ENCODE data around the gene PRR22. TPM values are rescaled to one million over a fixed set of nuclear protein-coding genes. Genes with fewer than 3 reads are reported as not detected.
"Not testable (repeated sequence)": the region's sequence is repeated elsewhere in the genome, so short reads cannot be mapped to it uniquely, and the experiment has no call there.

PRR22 gene
- total RNA-seq, 1 donor from 2014 or later: 0.53 TPM

DNA sequence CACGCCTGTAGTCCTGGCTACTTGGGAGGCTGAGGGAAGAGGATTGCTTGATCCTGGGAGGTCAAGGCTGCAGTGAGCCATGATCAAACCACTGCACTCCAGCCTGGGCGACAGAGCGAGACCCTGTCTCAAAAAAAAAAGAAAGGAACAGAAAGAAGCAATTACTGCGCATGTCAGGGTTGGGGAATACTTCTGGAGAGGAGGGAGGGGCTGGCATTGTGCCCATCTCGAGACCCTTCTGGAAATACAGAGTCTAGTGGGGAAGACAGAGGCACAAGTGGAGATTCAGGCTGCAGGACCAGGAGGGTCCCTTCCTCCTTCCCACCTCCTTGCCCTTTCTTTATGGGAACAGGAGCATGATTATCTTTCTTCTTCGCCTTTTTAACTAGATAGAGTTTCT lies 30.8 kb downstream of the PRR22 start:
- no peak for DNase-seq (ENCODE audit: low read depth)

DNA sequence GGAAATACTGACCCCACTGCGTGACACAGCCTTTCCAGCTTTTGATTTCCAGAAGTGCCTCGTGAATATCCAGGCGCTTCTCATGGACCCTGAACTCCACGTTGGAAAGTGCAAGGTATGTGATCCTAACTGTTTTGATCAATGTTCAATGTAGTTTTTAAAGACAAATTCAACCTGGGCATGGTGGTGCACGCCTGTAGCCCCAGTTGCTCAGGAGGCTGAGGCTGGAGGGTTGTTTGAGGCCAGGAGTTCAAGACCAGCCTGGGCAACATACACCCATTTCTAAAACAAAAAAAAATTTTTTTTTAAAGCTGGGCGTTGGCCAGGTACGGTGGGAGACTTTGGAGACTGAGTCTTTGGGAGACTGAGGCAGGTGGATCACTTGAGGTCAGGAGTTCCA lies 32.8 kb downstream of the PRR22 start:
- no peak for DNase-seq (ENCODE audit: low read depth)

DNA sequence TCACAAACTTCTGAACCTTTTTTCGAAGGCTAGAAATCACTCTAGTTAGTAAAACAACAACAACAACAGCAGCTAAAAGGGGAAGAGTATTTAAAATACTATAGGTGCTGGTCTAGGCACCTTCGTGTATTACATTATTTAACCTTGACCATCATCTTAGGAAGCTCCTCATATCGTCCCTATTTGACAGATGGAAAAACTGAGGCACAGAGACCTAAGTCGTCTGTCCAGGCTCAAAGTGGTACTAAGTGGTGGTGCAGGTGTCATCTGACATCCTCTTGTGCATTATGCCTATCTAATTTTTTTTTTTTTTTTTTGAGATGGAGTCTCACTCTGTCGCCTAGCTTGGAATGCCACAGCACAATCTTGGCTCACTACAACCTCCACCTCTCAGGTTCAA lies 35.0 kb downstream of the PRR22 start:
- DNase-seq (ENCODE audit: low read depth): no peak

DNA sequence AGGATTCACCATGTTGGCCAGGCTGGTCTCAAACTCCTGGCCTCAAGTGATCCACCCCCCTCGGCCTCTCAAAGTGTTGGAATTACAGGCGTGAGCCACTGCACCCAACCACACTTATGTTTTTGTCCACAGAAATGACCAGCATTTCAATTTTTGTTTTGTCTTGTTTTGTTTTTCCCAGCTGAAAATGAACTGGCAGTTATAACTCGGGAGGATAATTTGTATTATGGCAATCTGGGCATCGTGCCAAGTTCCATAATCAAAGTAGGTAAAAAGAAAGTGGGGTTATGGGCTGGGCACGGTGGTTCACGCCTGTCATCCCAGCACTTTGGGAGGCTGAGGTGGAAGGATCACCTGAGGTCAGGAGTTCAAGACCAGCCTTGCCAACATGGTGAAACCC lies 35.6 kb downstream of the PRR22 start:
- not testable (repeated sequence) for DNase-seq (ENCODE audit: low read depth)

DNA sequence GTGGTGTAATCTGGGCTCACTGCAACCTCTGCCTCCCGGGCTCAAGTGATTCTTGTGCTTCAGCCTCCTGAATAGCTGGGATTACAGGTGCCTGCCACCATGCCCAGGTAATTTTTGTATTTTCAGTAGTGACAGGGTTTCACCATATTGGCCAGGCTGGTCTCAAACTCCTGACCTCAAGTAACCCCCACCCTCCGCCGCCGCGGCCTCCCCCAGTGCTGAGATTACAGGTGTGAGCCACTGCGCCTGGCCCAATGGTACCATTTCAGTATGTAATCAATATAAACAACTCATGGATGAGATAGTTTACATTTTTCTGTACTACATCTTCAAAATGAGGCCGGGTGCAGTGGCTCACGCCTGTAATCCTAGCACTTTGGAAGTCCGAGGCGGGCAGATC lies 39.5 kb downstream of the PRR22 start:
- DNase-seq (ENCODE audit: low read depth): not testable (repeated sequence)

DNA sequence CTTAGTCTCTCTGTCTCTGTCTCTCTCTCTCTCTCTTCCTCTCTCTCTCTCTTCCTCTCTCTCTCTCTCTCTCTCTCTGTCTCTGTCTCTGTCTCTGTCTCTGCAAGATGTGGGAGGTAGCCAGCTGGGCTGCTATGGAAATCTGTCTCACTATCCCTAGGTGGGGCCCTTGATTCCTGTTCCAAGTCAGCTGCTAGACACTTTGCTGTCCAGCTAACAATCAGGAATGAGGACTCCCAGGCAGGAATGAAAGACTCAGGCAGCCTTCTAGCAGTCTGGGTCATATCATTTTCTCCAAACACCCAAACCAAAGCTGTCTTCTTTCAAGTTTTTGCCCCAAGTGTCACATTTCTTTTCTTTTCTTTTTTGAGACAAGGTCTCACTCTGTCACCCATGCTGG lies 40.9 kb downstream of the PRR22 start:
- DNase-seq (ENCODE audit: low read depth): peak; percentile 9

DNA sequence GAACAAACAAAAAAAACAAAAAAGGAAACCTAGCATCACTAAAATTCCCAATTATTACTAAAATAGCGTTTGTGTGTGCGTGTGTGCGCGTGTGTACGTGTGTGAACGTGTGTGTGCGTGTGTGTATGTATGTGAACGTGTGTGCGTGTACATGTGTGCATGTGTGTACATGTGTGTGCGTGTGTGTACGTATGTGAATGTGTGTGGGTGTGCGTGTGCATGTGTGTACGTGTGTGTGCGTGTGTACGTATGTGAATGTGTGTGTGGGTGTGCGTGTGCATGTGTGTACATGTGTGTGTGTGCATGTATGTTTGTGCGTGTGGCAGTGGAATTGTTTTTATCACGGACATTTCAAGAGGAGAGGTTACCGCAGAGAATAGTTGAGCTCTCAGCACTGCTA lies 42.5 kb downstream of the PRR22 start:
- DNase-seq (ENCODE audit: low read depth): no peak

DNA sequence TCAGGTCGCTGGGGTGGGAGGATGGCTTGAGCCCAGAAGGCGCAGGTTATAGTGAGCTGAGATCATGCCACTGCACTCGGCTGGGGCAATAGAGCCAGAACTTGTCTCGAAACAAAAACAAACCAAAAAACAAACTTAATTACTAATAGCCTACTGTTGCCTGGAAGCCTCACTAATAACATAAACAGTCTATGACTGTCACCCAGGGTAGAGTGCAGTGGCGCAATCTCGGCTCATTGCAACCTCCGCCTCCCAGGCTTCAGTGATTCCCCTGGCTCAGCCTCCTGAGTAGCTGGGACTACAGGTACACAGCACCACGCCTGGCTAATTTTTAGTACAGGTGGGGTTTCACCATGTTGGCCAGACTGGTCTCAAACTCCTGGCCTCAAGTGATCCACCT lies 46.1 kb downstream of the PRR22 start:
- no peak for DNase-seq (ENCODE audit: low read depth)

DNA sequence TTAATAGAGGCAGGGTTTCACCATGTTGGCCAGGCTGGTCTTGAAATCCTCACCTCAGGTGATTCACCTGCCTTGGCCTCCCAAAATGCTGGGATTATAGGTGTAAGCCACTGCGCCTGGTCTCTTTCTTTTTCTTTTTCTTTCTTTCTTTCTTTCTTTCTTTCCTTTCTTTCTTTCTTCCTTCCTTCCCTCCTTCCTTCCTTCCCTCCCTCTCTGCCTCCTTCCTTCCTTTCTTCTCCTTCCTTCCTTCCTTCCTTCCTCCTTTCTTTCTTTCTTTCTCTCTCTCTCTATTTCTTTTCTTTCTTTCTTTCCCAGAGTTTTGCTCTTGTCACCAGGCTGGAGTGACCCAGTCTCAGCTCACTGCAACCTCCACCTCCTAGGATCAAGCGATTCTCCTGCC lies 51.4 kb downstream of the PRR22 start:
- DNase-seq (ENCODE audit: low read depth): not testable (repeated sequence)

Other genes with a start within 250 kb of the PRR22 start
- 0.05 TPM in 1 of 2 replicates, not detected in the other for gene TINCR, start 216.8 kb downstream of the PRR22 start, total RNA-seq
- gene SAFB2, start 162.0 kb downstream of the PRR22 start, total RNA-seq: 30.8 and 35.1 TPM in 2 replicates
- gene SAFB, start 161.7 kb downstream of the PRR22 start, total RNA-seq: 41.7 and 42.1 TPM in 2 replicates
- gene MICOS13, start 104.2 kb downstream of the PRR22 start, total RNA-seq: 90.2 and 123 TPM in 2 replicates
- 39.9 and 48.1 TPM in 2 replicates for gene HSD11B1L, start 103.7 kb downstream of the PRR22 start, total RNA-seq
- gene RPL36, start 94.5 kb downstream of the PRR22 start, total RNA-seq: 605 and 876 TPM in 2 replicates
- gene LONP1, start 64.6 kb downstream of the PRR22 start, total RNA-seq: 70.9 and 100 TPM in 2 replicates
- gene CATSPERD, start 64.1 kb downstream of the PRR22 start, total RNA-seq: not detected in 2 replicates
- 21.6 and 25.4 TPM in 2 replicates for gene DUS3L, start 6.4 kb upstream of the PRR22 start, total RNA-seq
- not detected in 2 replicates for gene NRTN, start 20.3 kb upstream of the PRR22 start, total RNA-seq
- gene FUT6, start 55.0 kb upstream of the PRR22 start, total RNA-seq: not detected in 2 replicates
- not detected in 2 replicates for gene FUT3, start 66.7 kb upstream of the PRR22 start, total RNA-seq
- not detected in 2 replicates for gene FUT5, start 85.8 kb upstream of the PRR22 start, total RNA-seq
- gene NDUFA11, start 119.0 kb upstream of the PRR22 start, total RNA-seq: 133 and 149 TPM in 2 replicates
- 3.1 and 5.6 TPM in 2 replicates for gene VMAC, start 120.1 kb upstream of the PRR22 start, total RNA-seq
- 2.8 and 4.1 TPM in 2 replicates for gene CAPS, start 129.5 kb upstream of the PRR22 start, total RNA-seq
- 50.3 and 64.0 TPM in 2 replicates for gene RANBP3, start 193.4 kb upstream of the PRR22 start, total RNA-seq